ENCODE results near the gene KRTAP10-7.

- TF ChIP-seq EZH2 (IDR thresholded peaks at IDR 0.05; ENCODE audit: low read length, missing control alignments): no peak
- TF ChIP-seq, protein P1, sequence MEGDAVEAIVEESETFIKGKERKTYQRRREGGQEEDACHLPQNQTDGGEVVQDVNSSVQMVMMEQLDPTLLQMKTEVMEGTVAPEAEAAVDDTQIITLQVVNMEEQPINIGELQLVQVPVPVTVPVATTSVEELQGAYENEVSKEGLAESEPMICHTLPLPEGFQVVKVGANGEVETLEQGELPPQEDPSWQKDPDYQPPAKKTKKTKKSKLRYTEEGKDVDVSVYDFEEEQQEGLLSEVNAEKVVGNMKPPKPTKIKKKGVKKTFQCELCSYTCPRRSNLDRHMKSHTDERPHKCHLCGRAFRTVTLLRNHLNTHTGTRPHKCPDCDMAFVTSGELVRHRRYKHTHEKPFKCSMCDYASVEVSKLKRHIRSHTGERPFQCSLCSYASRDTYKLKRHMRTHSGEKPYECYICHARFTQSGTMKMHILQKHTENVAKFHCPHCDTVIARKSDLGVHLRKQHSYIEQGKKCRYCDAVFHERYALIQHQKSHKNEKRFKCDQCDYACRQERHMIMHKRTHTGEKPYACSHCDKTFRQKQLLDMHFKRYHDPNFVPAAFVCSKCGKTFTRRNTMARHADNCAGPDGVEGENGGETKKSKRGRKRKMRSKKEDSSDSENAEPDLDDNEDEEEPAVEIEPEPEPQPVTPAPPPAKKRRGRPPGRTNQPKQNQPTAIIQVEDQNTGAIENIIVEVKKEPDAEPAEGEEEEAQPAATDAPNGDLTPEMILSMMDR (conservative IDR thresholded peaks at IDR 0.05 in 1 of 2, IDR thresholded peaks at IDR 0.05 in 1 of 2; ENCODE audit: low read depth in 1 of 2, low read length in 2 of 2): no peak
Measured at GRCh38 chr21:44650973-44651675, 50.7 kb downstream of the KRTAP10-7 start.
